Activated T-helper 2 cell treated with anti-CD3 and anti-CD28 coated beads, Interferon-gamma antibody, Interleukin-2, Interleukin-4, amounts not matched to agents 10 μg/mL and 5 μg/mL and 100 μg/mL, durations not matched to agents 14 hours and 24 hours and 36 hours (primary cell): Measurements from ENCODE around the gene SRXN1. TPM values are rescaled to one million over a fixed set of nuclear protein-coding genes. Genes with fewer than 3 reads are reported as not detected.

Experiments used
- DNase-seq: peaks from one replicate; pipeline ENCODE4 v3.0.0; 2021; ENCODE audit warnings: low spot score
- H3K27ac Mint-ChIP-seq: one replicate; pipeline ENCODE4 v1.8.0; 2021; ENCODE audit warnings: mixed read lengths
- H3K27me3 Mint-ChIP-seq: one replicate; pipeline ENCODE4 v1.8.0; 2021; ENCODE audit warnings: low read depth, mixed read lengths
- H3K36me3 Mint-ChIP-seq: one replicate; pipeline ENCODE4 v1.8.0; 2021; ENCODE audit warnings: low read depth, mixed read lengths
- H3K4me1 Mint-ChIP-seq: one replicate; pipeline ENCODE4 v1.8.0; 2021; ENCODE audit warnings: low read depth, mixed read lengths
- H3K4me3 Mint-ChIP-seq: one replicate; pipeline ENCODE4 v1.8.0; 2021; ENCODE audit warnings: low read depth, mild to moderate bottlenecking, moderate library complexity, mixed read lengths
- H3K9me3 Mint-ChIP-seq: one replicate; pipeline ENCODE4 v1.8.0; 2021; ENCODE audit warnings: mixed read lengths
- intact Hi-C: fragments of 100-400 bp; cut with micrococcal nuclease; formaldehyde crosslinking; loops from one replicate; pipeline ENCODE4 v1.15.1; 2023
- total RNA-seq: library from RNA; stranded (reverse); gene quantifications from 2 replicates; pipeline ENCODE4 v1.2.3, GENCODE V29; 2022

The SRXN1 gene
- total RNA-seq, 1 donor from 2014 or later = 20.4 TPM

- no peaks in the 10 kb centered on the region for H3K4me1 Mint-ChIP-seq
- peaks cover 5% of the 10 kb centered on the region for H3K27me3 Mint-ChIP-seq
- no peak for DNase-seq
- no peak overlapping the region for H3K4me3 Mint-ChIP-seq
- H3K36me3 Mint-ChIP-seq = no peaks in the 10 kb centered on the region
- intact Hi-C loops = no loop called here
- no peaks in the 10 kb centered on the region for H3K9me3 Mint-ChIP-seq
- H3K27ac Mint-ChIP-seq = no peak overlapping the region
Measured at GRCh38 chr20:634148-634925, 18.7 kb downstream of the SRXN1 start.

- intact Hi-C loops = no loop called here
- H3K36me3 Mint-ChIP-seq = no peaks in the 10 kb centered on the region
- H3K4me3 Mint-ChIP-seq = no peak overlapping the region
- no peaks in the 10 kb centered on the region for H3K9me3 Mint-ChIP-seq
- H3K27me3 Mint-ChIP-seq = peaks cover 6% of the 10 kb centered on the region
- no peaks in the 10 kb centered on the region for H3K4me1 Mint-ChIP-seq
- no peak overlapping the region for H3K27ac Mint-ChIP-seq
- no peak for DNase-seq
Measured at GRCh38 chr20:631101-631500, 21.9 kb downstream of the SRXN1 start.

GRCh38 chr20:626579-626978 lies 26.4 kb downstream of the SRXN1 start:
- H3K9me3 Mint-ChIP-seq = no peaks in the 10 kb centered on the region
- H3K4me3 Mint-ChIP-seq = no peak overlapping the region
- DNase-seq = no peak
- H3K27me3 Mint-ChIP-seq = peaks cover 22% of the 10 kb centered on the region
- no peaks in the 10 kb centered on the region for H3K36me3 Mint-ChIP-seq
- H3K27ac Mint-ChIP-seq = no peak overlapping the region
- no peaks in the 10 kb centered on the region for H3K4me1 Mint-ChIP-seq
- intact Hi-C loops = no loop called here

- Mint-ChIP-seq H3K4me1 (no peaks in the 10 kb centered on the region), H3K36me3 (no peaks in the 10 kb centered on the region), H3K27ac (no peak overlapping the region), H3K9me3 (no peaks in the 10 kb centered on the region), H3K4me3 (no peak overlapping the region), H3K27me3 (peaks cover 25% of the 10 kb centered on the region)
- intact Hi-C loops = no loop called here
- DNase-seq = no peak
Measured at GRCh38 chr20:625360-625932, 27.6 kb downstream of the SRXN1 start.

GRCh38 chr20:623704-624103 lies 29.3 kb downstream of the SRXN1 start:
- no peaks in the 10 kb centered on the region for H3K9me3 Mint-ChIP-seq
- no peak for DNase-seq
- intact Hi-C loops = no loop called here
- H3K27me3 Mint-ChIP-seq = peaks cover 28% of the 10 kb centered on the region
- no peak overlapping the region for H3K4me3 Mint-ChIP-seq
- no peaks in the 10 kb centered on the region for H3K36me3 Mint-ChIP-seq
- no peaks in the 10 kb centered on the region for H3K4me1 Mint-ChIP-seq
- no peak overlapping the region for H3K27ac Mint-ChIP-seq

GRCh38 chr20:623021-623420 lies 30.0 kb downstream of the SRXN1 start:
- no peak overlapping the region for H3K4me3 Mint-ChIP-seq
- H3K27ac Mint-ChIP-seq = no peak overlapping the region
- H3K27me3 Mint-ChIP-seq = peaks cover 32% of the 10 kb centered on the region
- H3K36me3 Mint-ChIP-seq = no peaks in the 10 kb centered on the region
- DNase-seq = no peak
- intact Hi-C loops = no loop called here
- H3K4me1 Mint-ChIP-seq = no peaks in the 10 kb centered on the region
- peaks cover under 1% of the 10 kb centered on the region for H3K9me3 Mint-ChIP-seq

GRCh38 chr20:622161-622560 lies 30.8 kb downstream of the SRXN1 start:
- peaks cover 3% of the 10 kb centered on the region for H3K9me3 Mint-ChIP-seq
- no peaks in the 10 kb centered on the region for H3K36me3 Mint-ChIP-seq
- H3K4me1 Mint-ChIP-seq = no peaks in the 10 kb centered on the region
- no peak overlapping the region for H3K4me3 Mint-ChIP-seq
- no peak for DNase-seq
- peaks cover 36% of the 10 kb centered on the region for H3K27me3 Mint-ChIP-seq
- no peak overlapping the region for H3K27ac Mint-ChIP-seq
- intact Hi-C loops = no loop called here

GRCh38 chr20:621125-621756 lies 31.8 kb downstream of the SRXN1 start:
- no peak for DNase-seq
- Mint-ChIP-seq H3K4me3 (no peak overlapping the region), H3K4me1 (no peaks in the 10 kb centered on the region), H3K27ac (no peak overlapping the region), H3K9me3 (peaks cover 3% of the 10 kb centered on the region), H3K27me3 (peaks cover 35% of the 10 kb centered on the region), H3K36me3 (no peaks in the 10 kb centered on the region)
- intact Hi-C loops = no loop called here

- Mint-ChIP-seq H3K27me3 (peaks cover 31% of the 10 kb centered on the region), H3K27ac (no peak overlapping the region), H3K9me3 (peaks cover 3% of the 10 kb centered on the region), H3K36me3 (no peaks in the 10 kb centered on the region), H3K4me3 (no peak overlapping the region), H3K4me1 (no peaks in the 10 kb centered on the region)
- intact Hi-C loops = no loop called here
- DNase-seq = no peak
Measured at GRCh38 chr20:620246-620645, 32.8 kb downstream of the SRXN1 start.

GRCh38 chr20:618980-619379 lies 34.0 kb downstream of the SRXN1 start:
- Mint-ChIP-seq H3K36me3 (no peaks in the 10 kb centered on the region), H3K27me3 (peaks cover 27% of the 10 kb centered on the region), H3K4me3 (no peak overlapping the region), H3K27ac (no peak overlapping the region), H3K9me3 (peaks cover 3% of the 10 kb centered on the region), H3K4me1 (no peaks in the 10 kb centered on the region)
- DNase-seq = no peak
- intact Hi-C loops = no loop called here

GRCh38 chr20:617934-618690 lies 34.9 kb downstream of the SRXN1 start:
- Mint-ChIP-seq H3K27me3 (peaks cover 34% of the 10 kb centered on the region), H3K4me3 (no peak overlapping the region), H3K9me3 (peaks cover 3% of the 10 kb centered on the region), H3K36me3 (no peaks in the 10 kb centered on the region), H3K27ac (no peak overlapping the region), H3K4me1 (no peaks in the 10 kb centered on the region)
- intact Hi-C loops = no loop called here
- DNase-seq = no peak

- no peak for DNase-seq
- intact Hi-C loops = no loop called here
- Mint-ChIP-seq H3K36me3 (no peaks in the 10 kb centered on the region), H3K9me3 (peaks cover 3% of the 10 kb centered on the region), H3K27ac (no peak overlapping the region), H3K4me1 (no peaks in the 10 kb centered on the region), H3K4me3 (no peak overlapping the region), H3K27me3 (peaks cover 46% of the 10 kb centered on the region)
Measured at GRCh38 chr20:615514-615913, 37.5 kb downstream of the SRXN1 start.

GRCh38 chr20:611843-612185 lies 41.2 kb downstream of the SRXN1 start:
- no peak for DNase-seq
- peaks cover 45% of the 10 kb centered on the region for H3K27me3 Mint-ChIP-seq
- H3K4me3 Mint-ChIP-seq = no peak overlapping the region
- peaks cover 2% of the 10 kb centered on the region for H3K4me1 Mint-ChIP-seq
- no peak overlapping the region for H3K27ac Mint-ChIP-seq
- intact Hi-C loops = no loop called here
- H3K36me3 Mint-ChIP-seq = no peaks in the 10 kb centered on the region
- H3K9me3 Mint-ChIP-seq = no peaks in the 10 kb centered on the region
